HUES64 (cell line): ENCODE results near the gene TRAF3.
"Not testable (repeated sequence)": the region's sequence is repeated elsewhere in the genome, so short reads cannot be mapped to it uniquely, and the experiment has no call there.

Source experiments
- H3K27ac ChIP-seq: 2 replicates; pipeline ENCODE4 v1.7.0; 2013; ENCODE audit warnings: low read depth, low read length, inconsistent platforms
- H3K27me3 ChIP-seq: 2 replicates; pipeline ENCODE4 v1.6.1; 2013; ENCODE audit warnings: mild to moderate bottlenecking, low read length; ENCODE audit not compliant: insufficient read depth
- H3K36me3 ChIP-seq: 2 replicates; pipeline ENCODE4 v1.6.1; 2013; ENCODE audit warnings: mild to moderate bottlenecking, low read length; ENCODE audit not compliant: insufficient read depth
- H3K4me1 ChIP-seq: 2 replicates; pipeline ENCODE4 v1.6.1; 2013; ENCODE audit warnings: mild to moderate bottlenecking, low read length, moderate library complexity; ENCODE audit not compliant: insufficient read depth
- H3K4me3 ChIP-seq: 2 replicates; pipeline ENCODE4 v1.5.1; 2013; ENCODE audit warnings: mild to moderate bottlenecking, low read length, moderate library complexity
- H3K9ac ChIP-seq: 2 replicates; pipeline ENCODE4 v1.6.1; 2013; ENCODE audit warnings: mild to moderate bottlenecking, low read depth, low read length
- H3K9me3 ChIP-seq: 2 replicates; pipeline ENCODE4 v1.6.1; 2013; ENCODE audit warnings: low read depth, low read length; ENCODE audit not compliant: insufficient read depth
- WGBS: fragments of 150-250, 120-280 bp; methylation state at CpG from one replicate; pipeline ENCODE4 v1.1.7; 2013; ENCODE audit warnings: missing lambda C conversion rate; 5-methylcytosine and 5-hydroxymethylcytosine counted together

TRAF3 gene

GRCh38 chr14:102811971-102812370, 34.7 kb downstream of the TRAF3 start:
- Histone ChIP-seq H3K4me3 (no peak overlapping the region), H3K9me3 (no peaks in the 10 kb centered on the region), H3K36me3 (no peaks in the 10 kb centered on the region), H3K4me1 (no peaks in the 10 kb centered on the region), H3K9ac (no peak overlapping the region), H3K27me3 (no peaks in the 10 kb centered on the region), H3K27ac (no peak overlapping the region)
- WGBS: 93% methylated on average over 2 of the region's 2 CpGs

GRCh38 chr14:102813691-102814090, 36.4 kb downstream of the TRAF3 start:
- Histone ChIP-seq H3K9me3 (no peaks in the 10 kb centered on the region), H3K27me3 (no peaks in the 10 kb centered on the region), H3K9ac (no peak overlapping the region), H3K36me3 (no peaks in the 10 kb centered on the region), H3K4me1 (0 out of 2 replicates have a peak, but pooled peaks cover 5% of the 10 kb centered on the region), H3K4me3 (no peak overlapping the region), H3K27ac (no peak overlapping the region)
- WGBS: 92% methylated on average over 4 of the region's 5 CpGs

GRCh38 chr14:102817318-102817717, 40.1 kb downstream of the TRAF3 start:
- no peaks in the 10 kb centered on the region for H3K27me3 ChIP-seq
- H3K36me3 ChIP-seq: no peaks in the 10 kb centered on the region
- no peak overlapping the region for H3K27ac ChIP-seq
- no peaks in the 10 kb centered on the region for H3K9me3 ChIP-seq
- peaks cover 8% of the 10 kb centered on the region; the same call in 1 of the 2 replicates for H3K4me1 ChIP-seq
- WGBS: 96% methylated on average over 2 of the region's 2 CpGs
- no peak overlapping the region for H3K4me3 ChIP-seq
- H3K9ac ChIP-seq: no peak overlapping the region

GRCh38 chr14:102817942-102818940, 41.0 kb downstream of the TRAF3 start:
- Histone ChIP-seq H3K4me3 (no peak overlapping the region), H3K4me1 (peaks cover 11% of the 10 kb centered on the region; the same call in 1 of the 2 replicates), H3K27me3 (no peaks in the 10 kb centered on the region), H3K9me3 (no peaks in the 10 kb centered on the region), H3K9ac (no peak overlapping the region), H3K36me3 (no peaks in the 10 kb centered on the region), H3K27ac (no peak overlapping the region)
- WGBS: 91% methylated on average over 8 of the region's 10 CpGs

- H3K27ac ChIP-seq: no peak overlapping the region
- H3K36me3 ChIP-seq: no peaks in the 10 kb centered on the region
- H3K4me1 ChIP-seq: peaks cover 18% of the 10 kb centered on the region; the same call in 1 of the 2 replicates
- H3K27me3 ChIP-seq: no peaks in the 10 kb centered on the region
- 83% methylated on average over 9 of the region's 9 CpGs for WGBS
- H3K9ac ChIP-seq: no peak overlapping the region
- no peak overlapping the region for H3K4me3 ChIP-seq
- H3K9me3 ChIP-seq: no peaks in the 10 kb centered on the region
These were observed 42.0 kb downstream of the TRAF3 start for GRCh38 chr14:102819176-102819628.

GRCh38 chr14:102819747-102820330, 42.6 kb downstream of the TRAF3 start:
- Histone ChIP-seq H3K4me1 (peaks cover 24% of the 10 kb centered on the region; the same call in 1 of the 2 replicates), H3K27me3 (no peaks in the 10 kb centered on the region), H3K27ac (no peak overlapping the region), H3K36me3 (no peaks in the 10 kb centered on the region), H3K9me3 (no peaks in the 10 kb centered on the region), H3K4me3 (no peak overlapping the region), H3K9ac (no peak overlapping the region)
- 92% methylated on average over 15 of the region's 15 CpGs for WGBS

GRCh38 chr14:102821252-102821651, 44.0 kb downstream of the TRAF3 start:
- H3K4me3 ChIP-seq: no peak overlapping the region
- peaks cover 26% of the 10 kb centered on the region; the same call in 1 of the 2 replicates for H3K4me1 ChIP-seq
- H3K27me3 ChIP-seq: no peaks in the 10 kb centered on the region
- H3K36me3 ChIP-seq: no peaks in the 10 kb centered on the region
- no peak overlapping the region for H3K9ac ChIP-seq
- WGBS: 94% methylated on average over 5 of the region's 5 CpGs
- H3K27ac ChIP-seq: no peak overlapping the region
- no peaks in the 10 kb centered on the region for H3K9me3 ChIP-seq

GRCh38 chr14:102822311-102822863, 45.1 kb downstream of the TRAF3 start:
- Histone ChIP-seq H3K27ac (no peak overlapping the region), H3K36me3 (no peaks in the 10 kb centered on the region), H3K4me3 (no peak overlapping the region), H3K27me3 (no peaks in the 10 kb centered on the region), H3K9me3 (no peaks in the 10 kb centered on the region), H3K9ac (no peak overlapping the region), H3K4me1 (peaks cover 28% of the 10 kb centered on the region; the same call in 1 of the 2 replicates)
- WGBS: 95% methylated on average over 9 of the region's 10 CpGs

- not testable (repeated sequence) for H3K36me3 ChIP-seq, H3K9me3 ChIP-seq, H3K27me3 ChIP-seq, H3K4me3 ChIP-seq, H3K9ac ChIP-seq, H3K27ac ChIP-seq
- H3K4me1 ChIP-seq: peaks cover 28% of the 10 kb centered on the region; the same call in 1 of the 2 replicates
- WGBS: 91% methylated on average over 6 of the region's 6 CpGs
These were observed 45.6 kb downstream of the TRAF3 start for GRCh38 chr14:102822887-102823286.

- Histone ChIP-seq H3K4me3 (no peak overlapping the region), H3K27me3 (no peaks in the 10 kb centered on the region), H3K4me1 (peaks cover 28% of the 10 kb centered on the region; the same call in 1 of the 2 replicates), H3K9ac (no peak overlapping the region), H3K36me3 (no peaks in the 10 kb centered on the region), H3K9me3 (no peaks in the 10 kb centered on the region), H3K27ac (no peak overlapping the region)
- WGBS: 93% methylated on average over 3 of the region's 5 CpGs
These were observed 46.3 kb downstream of the TRAF3 start for GRCh38 chr14:102823546-102823945.

- no peaks in the 10 kb centered on the region for H3K27me3 ChIP-seq
- no peak overlapping the region for H3K4me3 ChIP-seq
- H3K27ac ChIP-seq: no peak overlapping the region
- 93% methylated on average over 8 of the region's 8 CpGs for WGBS
- no peaks in the 10 kb centered on the region for H3K36me3 ChIP-seq
- H3K9me3 ChIP-seq: no peaks in the 10 kb centered on the region
- no peak overlapping the region for H3K9ac ChIP-seq
- H3K4me1 ChIP-seq: peaks cover 36% of the 10 kb centered on the region; the same call in 1 of the 2 replicates
These were observed 47.6 kb downstream of the TRAF3 start for GRCh38 chr14:102824832-102825231.
